PC-3 (cell line): ENCODE measurements around the gene CFAP157. TPM values are rescaled to one million over a fixed set of nuclear protein-coding genes. Genes with fewer than 3 reads are reported as not detected.

Source experiments
- ATAC-seq: fragments of 200-7000 bp; cut with Tn5 transposase; 2 replicates; pipeline ENCODE4 v1.9.1; 2020; ENCODE audit warnings: mild to moderate bottlenecking, moderate library complexity
- BruUV-seq: library from RNA; stranded (reverse); fragments of 400-500 nt; replicated peaks from 2 replicates; lab custom pipeline; 2021; lab: Mats Ljungman, UMichigan
- CTCF ChIA-PET: fragments of 300-600 bp; sonication (Branson Sonifier 250); formaldehyde crosslinking; loops from one replicate; lab custom pipeline; 2022; ENCODE audit warnings: antibody characterized with exemption; lab: Charles Lee
- POLR2A ChIA-PET: fragments of 300-600 bp; sonication (Branson Sonifier 250); formaldehyde crosslinking; loops from one replicate; lab custom pipeline; 2022; ENCODE audit warnings: antibody characterized with exemption; ENCODE audit not compliant: unreplicated experiment; lab: Charles Lee
- DNase-seq: peaks from one replicate; pipeline ENCODE4 v3.0.0-alpha.2; 2015
- H2AFZ ChIP-seq: fragments of 300-600 bp; sonication (generic); 2 replicates; pipeline ENCODE4 v1.6.0; 2016; ENCODE audit warnings: antibody characterized with exemption, low read length
- H3F3A ChIP-seq: fragments of 300-600 bp; sonication (generic); one replicate; pipeline ENCODE4 v1.6.0; 2017; ENCODE audit warnings: antibody characterized with exemption, low read length, control low read depth, mild to moderate bottlenecking; ENCODE audit not compliant: unreplicated experiment
- H3K27ac ChIP-seq: fragments of 300-600 bp; sonication (generic); 2 replicates; pipeline ENCODE4 v1.5.1; 2016; ENCODE audit warnings: mild to moderate bottlenecking, low read length
- H3K27me3 ChIP-seq: fragments of 300-600 bp; sonication (generic); 2 replicates; pipeline ENCODE4 v1.6.1; 2016; ENCODE audit warnings: low read length, mixed read lengths
- H3K36me3 ChIP-seq: fragments of 300-600 bp; sonication (generic); 2 replicates; pipeline ENCODE4 v1.6.1; 2016; ENCODE audit warnings: low read depth, mixed run types, low read length, mixed read lengths
- H3K4me1 ChIP-seq: fragments of 300-600 bp; sonication (generic); 2 replicates; pipeline ENCODE4 v1.5.1; 2016; ENCODE audit warnings: low read length; ENCODE audit not compliant: insufficient read depth
- H3K4me2 ChIP-seq: fragments of 300-600 bp; sonication (generic); 2 replicates; pipeline ENCODE4 v1.6.0; 2016; ENCODE audit warnings: low read length
- H3K4me3 ChIP-seq: fragments of 300-600 bp; sonication (generic); 2 replicates; pipeline ENCODE4 v1.5.1; 2016; ENCODE audit warnings: mild to moderate bottlenecking, low read length, mixed read lengths
- H3K79me2 ChIP-seq: fragments of 300-600 bp; sonication (generic); 2 replicates; pipeline ENCODE4 v1.6.1; 2017; ENCODE audit warnings: low read length, mixed read lengths
- H3K9ac ChIP-seq: fragments of 300-600 bp; sonication (generic); 2 replicates; pipeline ENCODE4 v1.6.0; 2016; ENCODE audit warnings: mild to moderate bottlenecking, low read length
- H3K9me2 ChIP-seq: fragments of 300-600 bp; sonication (generic); replicated peaks from 2 replicates; pipeline ENCODE4 v1.6.1; 2016; ENCODE audit warnings: mixed run types, low read length, mixed read lengths
- H3K9me3 ChIP-seq: fragments of 300-600 bp; sonication (generic); 2 replicates; pipeline ENCODE4 v1.6.1; 2016; ENCODE audit warnings: low read length, mixed read lengths
- H4K20me1 ChIP-seq: fragments of 300-600 bp; sonication (generic); 2 replicates; pipeline ENCODE4 v1.6.1; 2016; ENCODE audit warnings: low read length, mixed read lengths
- CTCF ChIP-seq: fragments of 300-600 bp; sonication (generic); conservative IDR thresholded peaks from 2 replicates; pipeline ENCODE4 v1.5.1; 2017; ENCODE audit warnings: antibody characterized with exemption, low read depth, mild to moderate bottlenecking, low read length
- EZH2 ChIP-seq: fragments of 300-600 bp; sonication (generic); IDR thresholded peaks from one replicate; pipeline ENCODE4 v1.6.1; 2017; ENCODE audit warnings: antibody characterized with exemption, mild to moderate bottlenecking, low read length; ENCODE audit not compliant: unreplicated experiment
- EZH2phosphoT487 ChIP-seq: fragments of 300-600 bp; sonication (generic); IDR thresholded peaks from 2 replicates; pipeline ENCODE4 v1.6.1; 2018; ENCODE audit warnings: mild to moderate bottlenecking, antibody characterized with exemption, low read length, borderline replicate concordance
- intact Hi-C: fragments of 100-400 bp; cut with micrococcal nuclease; formaldehyde crosslinking; loops from 2 replicates; pipeline ENCODE4 v1.9.0; 2023
- total RNA-seq: library from RNA; depleted of rRNA; stranded (reverse); fragments of >200 nt; gene quantifications from 2 replicates; pipeline ENCODE4 v1.2.3, GENCODE V29; 2014

Gene CFAP157
- total RNA-seq, 1 experiment from 2014 or later, result not detected

DNA sequence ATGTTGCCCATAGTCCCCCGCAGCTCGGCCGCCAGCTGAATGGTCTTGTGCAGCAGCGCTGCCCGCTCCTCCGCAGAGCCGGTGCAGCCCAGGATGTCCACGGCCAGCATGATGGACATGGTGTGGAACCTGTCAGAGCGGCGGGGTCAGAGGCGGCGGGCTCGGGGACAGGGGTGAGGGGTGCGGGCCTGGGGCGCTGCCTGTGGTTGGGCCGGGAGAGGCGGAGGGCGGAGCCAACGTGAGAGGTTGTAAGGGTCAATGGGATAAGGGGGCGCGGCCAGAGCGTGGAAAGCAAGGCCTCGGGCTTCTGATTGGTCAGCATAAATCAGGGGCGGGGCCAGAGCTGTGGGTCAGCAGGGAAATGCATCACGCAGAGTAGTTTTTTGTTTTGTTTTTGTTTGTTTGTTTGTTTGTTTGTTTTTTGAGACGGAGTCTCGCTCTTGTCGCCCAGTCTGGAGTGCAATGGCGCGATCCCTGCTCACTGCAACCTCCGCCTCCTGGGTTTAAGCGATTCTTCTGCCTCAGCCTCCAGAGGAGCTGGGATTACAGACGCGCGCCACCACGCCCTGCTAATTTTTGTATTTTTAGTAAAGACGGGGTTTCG, 35.1 kb downstream of the CFAP157 start:
- no peak overlapping the region for H3K27ac ChIP-seq
- H3K27me3 ChIP-seq, result no peaks in the 10 kb centered on the region
- H3K36me3 ChIP-seq, result no peaks in the 10 kb centered on the region
- no peak overlapping the region for H3K9ac ChIP-seq
- ChIA-PET POLR2A (no interaction called here), CTCF (no interaction called here)
- H3F3A ChIP-seq, result no peaks in the 10 kb centered on the region
- DNase-seq (no peak), ATAC-seq (no peak)
- BruUV-seq, result no TSS peak
- H3K4me3 ChIP-seq, result no peak overlapping the region
- H3K9me3 ChIP-seq, result no peaks in the 10 kb centered on the region
- no peaks in the 10 kb centered on the region for H3K9me2 ChIP-seq
- no peaks in the 10 kb centered on the region for H4K20me1 ChIP-seq
- H3K4me1 ChIP-seq, result peaks cover 7% of the 10 kb centered on the region; the same call in 1 of the 2 replicates
- no peak overlapping the region for H2AFZ ChIP-seq
- H3K4me2 ChIP-seq, result no peak overlapping the region
- TF ChIP-seq CTCF (no peak), EZH2 (no peak), EZH2phosphoT487 (no peak)
- intact Hi-C loops, result no loop called here
- H3K79me2 ChIP-seq, result no peaks in the 10 kb centered on the region

DNA sequence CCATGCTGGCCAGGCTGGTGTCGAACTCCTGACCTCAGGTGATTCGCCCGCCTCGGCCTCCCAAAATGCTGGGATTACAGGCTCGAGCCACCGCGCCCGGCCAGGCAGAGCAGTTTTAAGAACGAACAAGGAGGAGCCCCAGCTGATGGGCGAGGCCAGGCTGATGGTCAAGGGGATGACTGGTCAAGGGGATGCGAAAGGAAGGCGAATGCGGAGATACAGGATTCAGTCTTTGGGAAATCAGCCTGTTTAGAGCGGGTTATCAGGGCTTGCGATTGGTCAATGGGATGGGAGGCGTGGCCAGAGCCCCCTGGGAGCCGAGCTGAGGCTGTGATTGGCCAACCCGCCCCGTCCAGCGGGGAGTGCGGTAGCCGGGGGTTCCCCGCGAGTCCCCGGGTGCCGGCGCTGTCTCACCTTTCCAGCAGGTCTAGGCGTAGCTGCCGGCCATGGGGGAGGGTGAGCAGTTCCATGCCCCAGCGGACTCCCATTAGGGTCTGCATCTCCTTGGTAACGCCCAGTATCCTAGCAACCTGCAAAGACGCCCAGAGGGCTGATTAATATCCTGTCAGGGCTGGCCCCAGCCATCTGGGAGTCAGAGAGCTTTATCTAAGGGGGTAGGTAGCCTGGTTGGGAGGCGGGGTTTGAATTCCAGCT, 35.8 kb downstream of the CFAP157 start:
- ChIA-PET POLR2A (no interaction called here), CTCF (no interaction called here)
- no peaks in the 10 kb centered on the region for H3K9me2 ChIP-seq
- TF ChIP-seq EZH2phosphoT487 (no peak), CTCF (no peak), EZH2 (no peak)
- H3K9ac ChIP-seq, result no peak overlapping the region
- DNase-seq (no peak), ATAC-seq (no peak)
- H3K4me1 ChIP-seq, result peaks cover 7% of the 10 kb centered on the region; the same call in 1 of the 2 replicates
- no peaks in the 10 kb centered on the region for H4K20me1 ChIP-seq
- H3K27ac ChIP-seq, result no peak overlapping the region
- H3K4me2 ChIP-seq, result no peak overlapping the region
- H3K27me3 ChIP-seq, result no peaks in the 10 kb centered on the region
- H3K79me2 ChIP-seq, result no peaks in the 10 kb centered on the region
- no peak overlapping the region for H3K4me3 ChIP-seq
- no TSS peak for BruUV-seq
- H3K36me3 ChIP-seq, result no peaks in the 10 kb centered on the region
- no peaks in the 10 kb centered on the region for H3F3A ChIP-seq
- H2AFZ ChIP-seq, result no peak overlapping the region
- intact Hi-C loops, result no loop called here
- H3K9me3 ChIP-seq, result no peaks in the 10 kb centered on the region
